Epithelial cell of proximal tubule (primary cell): ENCODE data around the gene SLC45A1. TPM values are rescaled to one million over a fixed set of nuclear protein-coding genes. Genes with fewer than 3 reads are reported as not detected.

Source experiments
- DNase-seq: peaks from one replicate; pipeline ENCODE4 v3.0.0-alpha.2; 2011; ENCODE audit warnings: low read depth
- H3K4me3 ChIP-seq: 2 replicates; pipeline ENCODE4 v1.5.1; 2011; ENCODE audit warnings: low read depth, mild to moderate bottlenecking, low read length
- CTCF ChIP-seq: conservative IDR thresholded peaks from 2 replicates; pipeline ENCODE4 v1.5.1; 2012; ENCODE audit warnings: low read depth, mild to moderate bottlenecking, low read length
- total RNA-seq: library from RNA; depleted of rRNA; stranded (reverse); fragments of >200 nt; gene quantifications from 2 replicates; pipeline ENCODE4 v1.2.3, GENCODE V29; 2015

Gene SLC45A1
- total RNA-seq, 1 donor from 2014 or later, result 0.63 TPM

DNA sequence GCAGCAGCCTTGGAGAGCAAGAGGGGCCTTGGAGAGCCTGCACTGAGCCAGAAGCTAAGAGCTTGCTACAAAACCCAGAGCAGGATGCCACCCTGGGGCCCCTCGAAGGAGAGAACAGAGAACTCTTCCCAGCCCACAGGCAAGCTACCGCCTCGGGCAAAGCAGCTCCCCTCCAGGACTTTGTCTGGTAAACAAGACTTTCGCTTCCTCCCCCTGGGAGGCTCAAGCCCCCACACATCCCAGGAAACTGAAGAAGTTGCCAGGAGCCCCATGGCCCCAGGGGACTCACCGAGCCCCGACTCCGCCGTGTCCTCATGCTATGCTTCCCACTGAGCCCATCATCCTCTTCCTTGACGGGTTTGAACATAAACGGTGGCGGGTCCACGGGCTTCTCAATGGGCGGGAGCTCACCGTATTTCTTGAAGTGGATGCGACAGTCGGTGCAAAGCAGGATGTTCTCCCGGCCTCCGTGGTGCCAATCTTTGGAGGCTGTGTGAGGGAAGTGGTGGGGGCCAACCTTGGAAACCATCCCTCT, 45.9 kb downstream of the SLC45A1 start:
- TF ChIP-seq CTCF, result no peak
- H3K4me3 ChIP-seq, result no peak overlapping the region
- DNase-seq, result no peak

GRCh38 chr1:8364528-8365442, 46.9 kb downstream of the SLC45A1 start:
- DNase-seq, result no peak
- no peak for TF ChIP-seq CTCF
- H3K4me3 ChIP-seq, result no peak overlapping the region

- no peak for TF ChIP-seq CTCF
- DNase-seq, result no peak
Measured at GRCh38 chr1:8365661-8366362, 47.9 kb downstream of the SLC45A1 start.

GRCh38 chr1:8367571-8368194, 49.8 kb downstream of the SLC45A1 start:
- H3K4me3 ChIP-seq, result no peak overlapping the region
- TF ChIP-seq CTCF, result no peak
- DNase-seq, result no peak

More at GRCh38 chr1:8365661-8366362, 47.9 kb downstream of the SLC45A1 start:
- H3K4me3 ChIP-seq, result no peak overlapping the region

DNA sequence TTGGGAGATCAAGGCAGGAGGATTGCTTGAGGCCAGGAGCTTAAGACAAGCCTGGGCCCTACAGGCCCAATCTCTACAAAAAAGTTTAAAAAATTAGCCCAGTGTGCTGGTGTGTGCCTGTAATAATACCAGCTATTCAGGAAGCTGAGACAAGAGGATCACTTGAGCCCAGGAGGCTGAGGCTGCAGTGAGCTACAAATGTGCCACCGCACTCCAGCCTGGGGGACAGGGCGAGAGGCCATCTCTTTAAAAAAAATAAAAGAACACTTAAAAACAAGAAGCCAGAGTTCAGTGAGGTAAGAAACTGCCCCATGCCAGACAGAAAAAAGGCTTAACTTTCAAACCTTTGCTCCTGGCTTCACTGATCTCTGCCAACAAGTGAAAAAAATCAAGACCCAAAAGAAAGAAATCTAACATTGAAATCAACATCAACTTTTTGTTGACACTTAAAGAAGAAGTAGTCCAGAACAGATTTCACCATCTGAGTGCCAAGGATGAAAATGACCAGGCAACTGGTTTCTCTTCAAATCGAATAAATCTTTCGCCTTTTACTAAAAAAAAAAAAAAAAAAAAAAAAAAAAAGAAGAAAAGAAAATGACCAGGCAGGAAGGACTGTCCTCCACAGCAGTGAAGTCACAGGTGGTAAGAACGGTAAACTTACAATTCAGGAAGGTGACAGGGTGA, 51.2 kb downstream of the SLC45A1 start:
- no peak for DNase-seq
- TF ChIP-seq CTCF, result no peak
- no peak overlapping the region for H3K4me3 ChIP-seq
